C4-2B (cell line): ENCODE measurements around the gene PTGS2.

ENCODE experiments used
- CTCF ChIP-seq: fragments of 450-650 bp; conservative IDR thresholded peaks from 2 replicates; pipeline ENCODE4 v1.5.1; 2017; ENCODE audit warnings: mild to moderate bottlenecking
- ZFX ChIP-seq: fragments of 450-650 bp; IDR thresholded peaks from 2 replicates; pipeline ENCODE4 v1.6.1; 2017

DNA sequence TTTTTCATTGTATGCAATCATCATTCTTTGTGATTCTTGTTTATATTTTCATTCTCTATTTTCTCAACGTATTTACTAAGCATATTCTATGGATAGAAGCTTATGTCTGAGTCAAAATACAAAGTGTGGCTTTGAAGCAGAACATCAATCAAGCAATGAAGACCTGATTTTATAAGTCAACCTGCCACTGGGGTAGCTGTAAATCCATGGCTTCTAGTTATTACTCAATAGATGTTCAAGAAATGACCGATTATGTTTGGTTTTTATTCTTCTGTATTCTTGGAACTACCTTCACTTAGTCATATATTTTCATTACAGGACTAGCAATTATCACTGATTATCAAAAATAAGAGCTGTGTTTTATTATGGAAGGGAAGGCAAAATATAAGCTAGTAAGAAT lies 20.5 kb upstream of the PTGS2 start:
- TF ChIP-seq CTCF, result no peak
- TF ChIP-seq ZFX, result no peak
